H1 (cell line): ENCODE measurements around the gene EXD3. TPM values are rescaled to one million over a fixed set of nuclear protein-coding genes. Genes with fewer than 3 reads are reported as not detected.

ENCODE experiments used
- BACH1 ChIP-seq: IDR thresholded peaks from 2 replicates; pipeline ENCODE4 v1.6.1; 2012; ENCODE audit warnings: low read length, improper control_type of control experiment
- BCL11A ChIP-seq, 2 experiments: IDR thresholded peaks; one replicate each; pipeline ENCODE4 v1.6.1; 2011; ENCODE audit warnings: low read depth in 2 of 2, low read length in 2 of 2, mild to moderate bottlenecking in 2 of 2
- CHD2 ChIP-seq: IDR thresholded peaks from 2 replicates; pipeline ENCODE4 v1.6.1; 2012; ENCODE audit warnings: low read length, improper control_type of control experiment
- GABPA ChIP-seq: IDR thresholded peaks from 2 replicates; pipeline ENCODE4 v1.6.1; 2011; ENCODE audit warnings: mild to moderate bottlenecking, low read length, moderate library complexity, borderline replicate concordance; ENCODE audit not compliant: insufficient read depth
- HDAC2 ChIP-seq, 2 experiments: fragments of 300-600 bp in 1 of 2; sonication (generic) in 1 of 2; IDR thresholded peaks; 2 replicates each; pipeline ENCODE4 v1.6.1; 2011 to 2012; ENCODE audit warnings: low read depth in 2 of 2, low read length in 2 of 2, mild to moderate bottlenecking in 2 of 2, moderate library complexity in 2 of 2, borderline replicate concordance in 1 of 2, inconsistent platforms in 1 of 2
- HDAC6 ChIP-seq: IDR thresholded peaks from one replicate; pipeline ENCODE4 v1.7.1; 2012; ENCODE audit warnings: low read depth, mild to moderate bottlenecking, inconsistent platforms, low read length, moderate library complexity
- KDM4A ChIP-seq: IDR thresholded peaks from one replicate; pipeline ENCODE4 v1.7.1; 2012; ENCODE audit warnings: low read depth, mild to moderate bottlenecking, moderate library complexity, low read length, inconsistent platforms; ENCODE audit not compliant: severe bottlenecking
- NANOG ChIP-seq: IDR thresholded peaks from 2 replicates; pipeline ENCODE4 v1.6.1; 2011; ENCODE audit warnings: low read length, low read depth, mild to moderate bottlenecking, inconsistent platforms; ENCODE audit not compliant: insufficient read depth, poor library complexity, severe bottlenecking
- NRF1 ChIP-seq: IDR thresholded peaks from 2 replicates; pipeline ENCODE4 v1.6.1; 2011; ENCODE audit warnings: mild to moderate bottlenecking, low read depth, low read length, improper control_type of control experiment
- SRF ChIP-seq: IDR thresholded peaks from 2 replicates; pipeline ENCODE4 v1.6.1; 2011; ENCODE audit warnings: mild to moderate bottlenecking, low read depth, low read length, moderate library complexity
- polyA plus RNA-seq, 7 experiments: library from polyadenylated mRNA; depleted of rRNA in 3 of 7; stranded (reverse) in 5 of 7; unstranded in 2 of 7; fragments of >200 nt in 5 of 7; fragments of 200-250 nt in 2 of 7; gene quantifications; 1 replicate in 5 of 7; 2 replicates in 1 of 7; 4 replicates in 1 of 7; pipeline versions ENCODE4 v1.2.1 to v1.2.3, GENCODE V29; 2011 to 2013; ENCODE audit warnings: missing spikeins in 2 of 7, mixed read lengths in 2 of 7
- total RNA-seq: library from RNA; stranded (reverse); fragmentation: NEBNext Ultra II Directional; extraction: Animal tissue kit (Norgen Biotek cat#: 25700); gene quantifications from 2 replicates; pipeline ENCODE4 v1.2.1, GENCODE V29; 2021
- TF ChIP-seq, protein P1 (sequence below): fragments of 300-600 bp; sonication (generic); IDR thresholded peaks from 2 replicates; pipeline ENCODE4 v1.7.1; 2012; ENCODE audit warnings: low read length, moderate library complexity, mild to moderate bottlenecking, inconsistent platforms; ENCODE audit not compliant: insufficient replicate concordance

Gene EXD3
- total and polyA plus RNA-seq, 2 of the 8 experiments (the other 6 are each of a cell fraction or from before 2014, with no cell fraction given), result 7.2 to 9.4 TPM

GRCh38 chr9:137454145-137454596, 31.2 kb upstream of the EXD3 start (continued):
- TF ChIP-seq, protein P1, sequence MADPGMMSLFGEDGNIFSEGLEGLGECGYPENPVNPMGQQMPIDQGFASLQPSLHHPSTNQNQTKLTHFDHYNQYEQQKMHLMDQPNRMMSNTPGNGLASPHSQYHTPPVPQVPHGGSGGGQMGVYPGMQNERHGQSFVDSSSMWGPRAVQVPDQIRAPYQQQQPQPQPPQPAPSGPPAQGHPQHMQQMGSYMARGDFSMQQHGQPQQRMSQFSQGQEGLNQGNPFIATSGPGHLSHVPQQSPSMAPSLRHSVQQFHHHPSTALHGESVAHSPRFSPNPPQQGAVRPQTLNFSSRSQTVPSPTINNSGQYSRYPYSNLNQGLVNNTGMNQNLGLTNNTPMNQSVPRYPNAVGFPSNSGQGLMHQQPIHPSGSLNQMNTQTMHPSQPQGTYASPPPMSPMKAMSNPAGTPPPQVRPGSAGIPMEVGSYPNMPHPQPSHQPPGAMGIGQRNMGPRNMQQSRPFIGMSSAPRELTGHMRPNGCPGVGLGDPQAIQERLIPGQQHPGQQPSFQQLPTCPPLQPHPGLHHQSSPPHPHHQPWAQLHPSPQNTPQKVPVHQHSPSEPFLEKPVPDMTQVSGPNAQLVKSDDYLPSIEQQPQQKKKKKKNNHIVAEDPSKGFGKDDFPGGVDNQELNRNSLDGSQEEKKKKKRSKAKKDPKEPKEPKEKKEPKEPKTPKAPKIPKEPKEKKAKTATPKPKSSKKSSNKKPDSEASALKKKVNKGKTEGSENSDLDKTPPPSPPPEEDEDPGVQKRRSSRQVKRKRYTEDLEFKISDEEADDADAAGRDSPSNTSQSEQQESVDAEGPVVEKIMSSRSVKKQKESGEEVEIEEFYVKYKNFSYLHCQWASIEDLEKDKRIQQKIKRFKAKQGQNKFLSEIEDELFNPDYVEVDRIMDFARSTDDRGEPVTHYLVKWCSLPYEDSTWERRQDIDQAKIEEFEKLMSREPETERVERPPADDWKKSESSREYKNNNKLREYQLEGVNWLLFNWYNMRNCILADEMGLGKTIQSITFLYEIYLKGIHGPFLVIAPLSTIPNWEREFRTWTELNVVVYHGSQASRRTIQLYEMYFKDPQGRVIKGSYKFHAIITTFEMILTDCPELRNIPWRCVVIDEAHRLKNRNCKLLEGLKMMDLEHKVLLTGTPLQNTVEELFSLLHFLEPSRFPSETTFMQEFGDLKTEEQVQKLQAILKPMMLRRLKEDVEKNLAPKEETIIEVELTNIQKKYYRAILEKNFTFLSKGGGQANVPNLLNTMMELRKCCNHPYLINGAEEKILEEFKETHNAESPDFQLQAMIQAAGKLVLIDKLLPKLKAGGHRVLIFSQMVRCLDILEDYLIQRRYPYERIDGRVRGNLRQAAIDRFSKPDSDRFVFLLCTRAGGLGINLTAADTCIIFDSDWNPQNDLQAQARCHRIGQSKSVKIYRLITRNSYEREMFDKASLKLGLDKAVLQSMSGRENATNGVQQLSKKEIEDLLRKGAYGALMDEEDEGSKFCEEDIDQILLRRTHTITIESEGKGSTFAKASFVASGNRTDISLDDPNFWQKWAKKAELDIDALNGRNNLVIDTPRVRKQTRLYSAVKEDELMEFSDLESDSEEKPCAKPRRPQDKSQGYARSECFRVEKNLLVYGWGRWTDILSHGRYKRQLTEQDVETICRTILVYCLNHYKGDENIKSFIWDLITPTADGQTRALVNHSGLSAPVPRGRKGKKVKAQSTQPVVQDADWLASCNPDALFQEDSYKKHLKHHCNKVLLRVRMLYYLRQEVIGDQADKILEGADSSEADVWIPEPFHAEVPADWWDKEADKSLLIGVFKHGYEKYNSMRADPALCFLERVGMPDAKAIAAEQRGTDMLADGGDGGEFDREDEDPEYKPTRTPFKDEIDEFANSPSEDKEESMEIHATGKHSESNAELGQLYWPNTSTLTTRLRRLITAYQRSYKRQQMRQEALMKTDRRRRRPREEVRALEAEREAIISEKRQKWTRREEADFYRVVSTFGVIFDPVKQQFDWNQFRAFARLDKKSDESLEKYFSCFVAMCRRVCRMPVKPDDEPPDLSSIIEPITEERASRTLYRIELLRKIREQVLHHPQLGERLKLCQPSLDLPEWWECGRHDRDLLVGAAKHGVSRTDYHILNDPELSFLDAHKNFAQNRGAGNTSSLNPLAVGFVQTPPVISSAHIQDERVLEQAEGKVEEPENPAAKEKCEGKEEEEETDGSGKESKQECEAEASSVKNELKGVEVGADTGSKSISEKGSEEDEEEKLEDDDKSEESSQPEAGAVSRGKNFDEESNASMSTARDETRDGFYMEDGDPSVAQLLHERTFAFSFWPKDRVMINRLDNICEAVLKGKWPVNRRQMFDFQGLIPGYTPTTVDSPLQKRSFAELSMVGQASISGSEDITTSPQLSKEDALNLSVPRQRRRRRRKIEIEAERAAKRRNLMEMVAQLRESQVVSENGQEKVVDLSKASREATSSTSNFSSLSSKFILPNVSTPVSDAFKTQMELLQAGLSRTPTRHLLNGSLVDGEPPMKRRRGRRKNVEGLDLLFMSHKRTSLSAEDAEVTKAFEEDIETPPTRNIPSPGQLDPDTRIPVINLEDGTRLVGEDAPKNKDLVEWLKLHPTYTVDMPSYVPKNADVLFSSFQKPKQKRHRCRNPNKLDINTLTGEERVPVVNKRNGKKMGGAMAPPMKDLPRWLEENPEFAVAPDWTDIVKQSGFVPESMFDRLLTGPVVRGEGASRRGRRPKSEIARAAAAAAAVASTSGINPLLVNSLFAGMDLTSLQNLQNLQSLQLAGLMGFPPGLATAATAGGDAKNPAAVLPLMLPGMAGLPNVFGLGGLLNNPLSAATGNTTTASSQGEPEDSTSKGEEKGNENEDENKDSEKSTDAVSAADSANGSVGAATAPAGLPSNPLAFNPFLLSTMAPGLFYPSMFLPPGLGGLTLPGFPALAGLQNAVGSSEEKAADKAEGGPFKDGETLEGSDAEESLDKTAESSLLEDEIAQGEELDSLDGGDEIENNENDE, result no peak
- TF ChIP-seq CHD2 (no peak), BACH1 (no peak), NRF1 (no peak), NANOG (no peak), KDM4A (no peak), HDAC2 (IDR thresholded peaks at IDR 0.05; ENCODE audit: borderline replicate concordance in 1 of 2, low read depth in 2 of 2, low read length in 2 of 2) (no peak), SRF (no peak), GABPA (no peak), HDAC6 (no peak), BCL11A (IDR thresholded peaks at IDR 0.05; ENCODE audit: low read depth in 2 of 2, low read length in 2 of 2) (no peak)
